ENCODE measurements around the gene SCG2. TPM values are rescaled to one million over a fixed set of nuclear protein-coding genes. Genes with fewer than 3 reads are reported as not detected.

The SCG2 gene
- polyA plus RNA-seq, 1 donor (not counting 4 experiments of a cell fraction or from before 2014, with no cell fraction given) = 0.10 TPM

DNA sequence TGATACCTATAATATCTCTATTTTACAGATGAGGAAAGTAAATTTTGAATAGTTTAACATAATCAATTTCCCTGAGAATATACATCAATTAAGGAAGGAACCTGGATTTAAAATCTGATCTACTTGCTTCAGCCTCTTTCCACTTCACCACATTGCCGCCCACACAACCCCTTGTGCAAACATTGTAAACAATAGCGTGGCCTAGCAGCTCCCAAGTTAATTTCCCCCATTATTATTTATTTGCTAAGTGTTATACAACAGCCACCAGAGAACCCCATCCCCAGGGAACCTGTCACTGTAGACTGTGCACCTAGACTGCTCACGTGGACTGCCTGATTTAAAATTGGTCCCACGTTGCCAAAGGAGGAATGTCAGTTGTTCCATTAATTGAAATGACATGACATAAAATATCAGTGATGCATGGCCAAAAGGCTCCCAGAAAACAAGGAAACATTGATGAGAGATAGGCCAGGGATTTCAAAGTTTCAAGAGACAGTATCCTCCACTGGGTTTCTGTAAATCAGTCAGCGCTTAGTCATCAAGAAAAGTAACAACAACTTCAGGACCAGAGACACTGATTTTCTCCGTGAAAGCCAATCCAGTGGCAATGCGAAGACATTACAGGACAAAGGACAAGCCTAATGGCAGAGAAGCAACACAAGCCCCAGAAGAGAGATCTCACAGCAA lies 41.3 kb downstream of the SCG2 start:
- Histone ChIP-seq H3K27ac (ENCODE audit: control insufficient read depth, insufficient read depth, low read length) (no peak overlapping the region), H3K4me2 (ENCODE audit: control insufficient read depth, extremely low read depth, insufficient read depth, low read depth, low read length) (peak overlapping the region; percentile 29), H3K4me3 (ENCODE audit: control insufficient read depth in 2 of 3, extremely low read depth in 1 of 3, insufficient read depth in 2 of 3, low read depth in 1 of 3, low read length in 3 of 3) (no peak overlapping the region), H2AFZ (ENCODE audit: control insufficient read depth, low read length) (no peak overlapping the region), H3K27me3 (ENCODE audit: control insufficient read depth, extremely low read depth, insufficient read depth, low read length) (no peaks in the 10 kb centered on the region), H3K36me3 (ENCODE audit: control insufficient read depth in 2 of 2, extremely low read depth in 1 of 2, insufficient read depth in 2 of 2, low read length in 2 of 2) (no peaks in the 10 kb centered on the region), H3K79me2 (ENCODE audit: control insufficient read depth, insufficient read depth, low read length) (no peaks in the 10 kb centered on the region), H3K9me1 (ENCODE audit: control insufficient read depth, extremely low read depth, insufficient read depth, low read length) (no peaks in the 10 kb centered on the region), H3K9me3 (ENCODE audit: control insufficient read depth, low read depth, low read length) (no peaks in the 10 kb centered on the region), H3K4me1 (ENCODE audit: control insufficient read depth, extremely low read depth, insufficient read depth, low read length) (peaks cover 33% of the 10 kb centered on the region), H3K9ac (ENCODE audit: control insufficient read depth, extremely low read depth, insufficient read depth, low read length) (no peak overlapping the region), H4K20me1 (ENCODE audit: control insufficient read depth, extremely low read depth, insufficient read depth, low read length) (no peaks in the 10 kb centered on the region)
- dilution Hi-C loops (cut with MboI; ENCODE audit: extremely low pct_ligation_motif_present, low sequenced_read_pairs) = no loop called here
- DNase-seq (ENCODE audit: low read depth, low spot score) (no peak), FAIRE-seq (peak; percentile 71)
- TF ChIP-seq EZH2 (IDR thresholded peaks at IDR 0.05; ENCODE audit: low read length) = no peak
- TF ChIP-seq, protein P1, sequence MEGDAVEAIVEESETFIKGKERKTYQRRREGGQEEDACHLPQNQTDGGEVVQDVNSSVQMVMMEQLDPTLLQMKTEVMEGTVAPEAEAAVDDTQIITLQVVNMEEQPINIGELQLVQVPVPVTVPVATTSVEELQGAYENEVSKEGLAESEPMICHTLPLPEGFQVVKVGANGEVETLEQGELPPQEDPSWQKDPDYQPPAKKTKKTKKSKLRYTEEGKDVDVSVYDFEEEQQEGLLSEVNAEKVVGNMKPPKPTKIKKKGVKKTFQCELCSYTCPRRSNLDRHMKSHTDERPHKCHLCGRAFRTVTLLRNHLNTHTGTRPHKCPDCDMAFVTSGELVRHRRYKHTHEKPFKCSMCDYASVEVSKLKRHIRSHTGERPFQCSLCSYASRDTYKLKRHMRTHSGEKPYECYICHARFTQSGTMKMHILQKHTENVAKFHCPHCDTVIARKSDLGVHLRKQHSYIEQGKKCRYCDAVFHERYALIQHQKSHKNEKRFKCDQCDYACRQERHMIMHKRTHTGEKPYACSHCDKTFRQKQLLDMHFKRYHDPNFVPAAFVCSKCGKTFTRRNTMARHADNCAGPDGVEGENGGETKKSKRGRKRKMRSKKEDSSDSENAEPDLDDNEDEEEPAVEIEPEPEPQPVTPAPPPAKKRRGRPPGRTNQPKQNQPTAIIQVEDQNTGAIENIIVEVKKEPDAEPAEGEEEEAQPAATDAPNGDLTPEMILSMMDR (optimal IDR thresholded peaks at IDR 0.05 in 1 of 3, IDR thresholded peaks at IDR 0.05 in 1 of 3, conservative IDR thresholded peaks at IDR 0.05 in 1 of 3; ENCODE audit: extremely low read depth in 1 of 3, insufficient read depth in 2 of 3, low read length in 3 of 3) = no peak

DNA sequence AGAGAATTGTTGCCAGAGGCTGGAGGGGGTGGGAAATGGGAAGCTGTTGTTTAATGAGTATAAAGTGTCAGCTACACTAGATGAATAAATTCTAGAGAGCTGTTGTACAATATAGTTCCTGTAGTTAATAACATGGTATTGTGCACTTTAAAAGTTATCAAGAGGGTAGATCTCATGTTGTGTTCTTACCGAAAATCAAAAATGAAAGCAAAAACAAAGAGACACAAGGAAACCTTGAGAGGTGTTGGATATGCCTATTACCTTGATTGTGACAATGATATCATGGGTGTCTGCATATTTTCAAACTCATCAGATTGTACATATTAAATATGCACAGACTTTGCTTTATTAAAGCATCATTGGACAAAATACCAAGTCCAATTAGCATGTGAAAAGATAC lies 43.2 kb downstream of the SCG2 start:
- H3K9me1 ChIP-seq (ENCODE audit: control insufficient read depth, extremely low read depth, insufficient read depth, low read length) = no peaks in the 10 kb centered on the region
- dilution Hi-C loops (cut with MboI; ENCODE audit: extremely low pct_ligation_motif_present, low sequenced_read_pairs) = no loop called here
- no peaks in the 10 kb centered on the region for H3K9me3 ChIP-seq (ENCODE audit: control insufficient read depth, low read depth, low read length)
- TF ChIP-seq, protein P1 (optimal IDR thresholded peaks at IDR 0.05 in 1 of 3, IDR thresholded peaks at IDR 0.05 in 1 of 3, conservative IDR thresholded peaks at IDR 0.05 in 1 of 3; ENCODE audit: extremely low read depth in 1 of 3, insufficient read depth in 2 of 3, low read length in 3 of 3) = no peak
- TF ChIP-seq EZH2 (IDR thresholded peaks at IDR 0.05; ENCODE audit: low read length) = no peak
- peak; percentile 39 for FAIRE-seq
- H3K4me3 ChIP-seq (ENCODE audit: control insufficient read depth in 2 of 3, extremely low read depth in 1 of 3, insufficient read depth in 2 of 3, low read depth in 1 of 3, low read length in 3 of 3) = no peak overlapping the region
- no peak overlapping the region for H3K9ac ChIP-seq (ENCODE audit: control insufficient read depth, extremely low read depth, insufficient read depth, low read length)
- DNase-seq (ENCODE audit: low read depth, low spot score) = no peak
- H3K4me1 ChIP-seq (ENCODE audit: control insufficient read depth, extremely low read depth, insufficient read depth, low read length) = peaks cover 33% of the 10 kb centered on the region
- peak overlapping the region; percentile 11 for H2AFZ ChIP-seq (ENCODE audit: control insufficient read depth, low read length)
- no peaks in the 10 kb centered on the region for H3K79me2 ChIP-seq (ENCODE audit: control insufficient read depth, insufficient read depth, low read length)
- peak overlapping the region; percentile 2 for H3K4me2 ChIP-seq (ENCODE audit: control insufficient read depth, extremely low read depth, insufficient read depth, low read depth, low read length)
- H3K36me3 ChIP-seq (ENCODE audit: control insufficient read depth in 2 of 2, extremely low read depth in 1 of 2, insufficient read depth in 2 of 2, low read length in 2 of 2) = no peaks in the 10 kb centered on the region
- no peaks in the 10 kb centered on the region for H3K27me3 ChIP-seq (ENCODE audit: control insufficient read depth, extremely low read depth, insufficient read depth, low read length)
- H4K20me1 ChIP-seq (ENCODE audit: control insufficient read depth, extremely low read depth, insufficient read depth, low read length) = no peaks in the 10 kb centered on the region
- no peak overlapping the region for H3K27ac ChIP-seq (ENCODE audit: control insufficient read depth, insufficient read depth, low read length)

Measured in keratinocyte (primary cell).